Mucosa of gallbladder (tissue), 1 donor: ENCODE results near the gene NADSYN1. TPM values are rescaled to one million over a fixed set of nuclear protein-coding genes. Genes with fewer than 3 reads are reported as not detected.

Source experiments
- DNase-seq: peaks from one replicate; pipeline ENCODE4 v3.0.0-alpha.2; 2020; ENCODE audit warnings: low spot score
- total RNA-seq: library from RNA; stranded (reverse); gene quantifications from one replicate; pipeline ENCODE4 v1.2.1, GENCODE V29; 2021
- donor health status: DM: no; HTN: no; CAD: no.

NADSYN1 gene
- total RNA-seq, 1 donor from 2014 or later, result 121 TPM

DNA sequence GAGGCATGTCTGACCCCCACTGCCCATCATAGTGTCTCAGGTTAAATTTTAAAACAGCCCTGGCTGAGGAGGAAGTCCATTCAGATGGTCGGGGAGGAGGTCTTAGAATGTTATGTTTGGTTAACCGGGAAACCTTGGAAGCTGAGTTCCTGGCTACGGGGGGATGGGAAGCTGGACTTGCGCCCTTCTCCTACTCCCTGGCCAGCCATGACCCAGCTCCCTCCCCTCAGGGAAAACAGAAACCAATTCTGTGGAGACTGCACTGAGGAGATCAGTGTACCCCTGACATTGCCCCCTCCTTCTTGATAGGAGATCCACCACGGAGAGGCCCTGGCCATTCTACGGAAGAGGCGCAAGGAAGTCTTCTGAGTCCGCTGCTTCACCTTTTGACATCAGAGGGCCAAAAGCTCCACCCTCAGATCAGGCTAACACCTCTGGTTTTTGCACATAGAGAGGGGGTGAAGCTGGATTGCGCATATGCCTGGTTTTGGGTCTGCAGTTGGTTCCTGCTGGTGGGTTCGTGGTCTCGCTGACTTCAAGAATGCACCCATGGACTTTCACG is 92.5 kb downstream of the NADSYN1 start:
- DNase-seq, result no peak

GRCh38 chr11:71548120-71548519 is 95.1 kb downstream of the NADSYN1 start, which contains the start of gene KRTAP5-9:
TSS of gene KRTAP5-9 (plus strand) at chr11:71548420. CDS start at chr11:71548658, 238 bp downstream.
- no peak for DNase-seq

DNA sequence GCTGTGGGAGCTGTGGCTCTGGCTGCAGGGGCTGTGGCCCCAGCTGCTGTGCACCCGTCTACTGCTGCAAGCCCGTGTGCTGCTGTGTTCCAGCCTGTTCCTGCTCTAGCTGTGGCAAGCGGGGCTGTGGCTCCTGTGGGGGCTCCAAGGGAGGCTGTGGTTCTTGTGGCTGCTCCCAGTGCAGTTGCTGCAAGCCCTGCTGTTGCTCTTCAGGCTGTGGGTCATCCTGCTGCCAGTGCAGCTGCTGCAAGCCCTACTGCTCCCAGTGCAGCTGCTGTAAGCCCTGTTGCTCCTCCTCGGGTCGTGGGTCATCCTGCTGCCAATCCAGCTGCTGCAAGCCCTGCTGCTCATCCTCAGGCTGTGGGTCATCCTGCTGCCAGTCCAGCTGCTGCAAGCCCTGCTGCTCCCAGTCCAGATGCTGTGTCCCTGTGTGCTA is 95.7 kb downstream of the NADSYN1 start:
- no peak for DNase-seq

Other genes starting within 250 kb of the NADSYN1 start
- 18.0 TPM for gene SHANK2, start 200.6 kb upstream of the NADSYN1 start, total RNA-seq
- gene DHCR7, start 4.8 kb upstream of the NADSYN1 start, total RNA-seq, result 161 TPM
- not detected for gene KRTAP5-7, start 74.1 kb downstream of the NADSYN1 start, total RNA-seq
- not detected for gene KRTAP5-8, start 84.8 kb downstream of the NADSYN1 start, total RNA-seq
- gene KRTAP5-9, start 95.2 kb downstream of the NADSYN1 start, total RNA-seq, result 0.23 TPM
- gene KRTAP5-10, start 112.4 kb downstream of the NADSYN1 start, total RNA-seq, result not detected
- not detected for gene KRTAP5-11, start 129.7 kb downstream of the NADSYN1 start, total RNA-seq